GM21515 (cell line): Measurements from ENCODE around the gene TTYH3.

Source experiments
- ATAC-seq: cut with Tn5 transposase; IDR thresholded peaks from one replicate; pipeline ENCODE4 v1.9.1; 2021; ENCODE audit not compliant: unreplicated experiment

TTYH3 gene

GRCh38 chr7:2614631-2615330, 17.0 kb upstream of the TTYH3 start:
- no peak for ATAC-seq

GRCh38 chr7:2616387-2617324, 15.1 kb upstream of the TTYH3 start:
- ATAC-seq: no peak

GRCh38 chr7:2617325-2617905, 14.4 kb upstream of the TTYH3 start:
- ATAC-seq: no peak

GRCh38 chr7:2619116-2619515, 12.7 kb upstream of the TTYH3 start:
- no peak for ATAC-seq

GRCh38 chr7:2621061-2621828, 10.5 kb upstream of the TTYH3 start:
- ATAC-seq: no peak

- ATAC-seq: no peak
Observed at GRCh38 chr7:2621948-2622640, 9.7 kb upstream of the TTYH3 start.

GRCh38 chr7:2622869-2623697, 8.7 kb upstream of the TTYH3 start:
- no peak for ATAC-seq

- ATAC-seq: no peak
Observed at GRCh38 chr7:2623698-2624014, 8.1 kb upstream of the TTYH3 start.

- ATAC-seq: no peak
Observed at GRCh38 chr7:2624293-2624886, 7.4 kb upstream of the TTYH3 start.

- ATAC-seq: no peak
Observed at GRCh38 chr7:2626498-2627117, 5.2 kb upstream of the TTYH3 start.

- no peak for ATAC-seq
Observed at GRCh38 chr7:2627258-2628129, 4.3 kb upstream of the TTYH3 start.

- ATAC-seq: no peak
Observed at GRCh38 chr7:2628130-2628482, 3.7 kb upstream of the TTYH3 start.

- no peak for ATAC-seq
Observed at GRCh38 chr7:2628891-2629290, 2.9 kb upstream of the TTYH3 start.

GRCh38 chr7:2629746-2630681, 1.8 kb upstream of the TTYH3 start:
- ATAC-seq: no peak

GRCh38 chr7:2632733-2633537, 1.1 kb downstream of the TTYH3 start:
- ATAC-seq: no peak
